Stimulated activated CD8-positive, alpha-beta memory T cell treated with anti-CD3 and anti-CD28 coated beads, Interleukin-12 subunit alpha, Interleukin-12 subunit beta, amount 100 ng/mL, for 24 hours (primary cell): ENCODE data around the gene ZFP3.
A peak's percentile ranks its signal among the peaks of the same experiment; 100 is the strongest.
"Not testable (repeated sequence)": the region's sequence is repeated elsewhere in the genome, so short reads cannot be mapped to it uniquely, and the experiment has no call there.

Source experiments
- DNase-seq: peaks from one replicate; pipeline ENCODE4 v3.0.0-alpha.2; 2020; ENCODE audit errors: extremely low read depth

The ZFP3 gene

DNA sequence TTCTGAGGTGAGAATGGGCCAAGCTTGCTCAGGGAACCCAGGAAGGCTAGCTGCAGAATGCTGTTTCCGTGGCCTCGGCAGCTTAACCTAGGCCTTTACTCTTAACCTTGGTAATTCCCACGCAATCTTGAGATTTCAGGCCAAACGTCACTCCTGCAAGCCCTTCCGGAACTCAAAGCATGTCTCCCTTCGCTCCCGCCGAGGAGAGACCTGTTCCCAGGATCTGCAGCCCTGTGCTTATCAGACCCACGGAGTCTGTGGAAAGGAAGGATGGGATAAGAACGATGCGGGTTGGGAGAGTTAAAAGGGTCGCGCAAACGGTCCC is 524 bp upstream of the ZFP3 start:
- DNase-seq, result no peak

DNA sequence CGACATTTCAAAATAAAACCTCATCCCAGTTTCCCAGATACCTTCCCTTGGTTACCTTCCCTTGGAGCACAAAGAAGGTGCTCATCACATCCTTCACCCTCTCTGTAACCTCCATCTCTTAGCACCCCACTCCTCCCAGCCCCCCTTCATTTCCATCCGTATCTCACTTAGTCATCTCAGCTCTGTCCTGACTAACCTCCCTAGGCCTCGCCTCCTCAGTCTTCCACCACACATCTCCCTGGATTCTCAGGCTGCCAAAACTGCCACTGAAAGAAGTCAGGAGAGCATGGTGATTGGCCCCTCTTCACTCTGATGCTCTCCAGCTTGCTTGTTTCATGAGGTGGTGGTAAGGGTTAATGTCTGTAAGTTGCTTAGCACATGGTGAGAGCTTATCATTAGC is 2.3 kb downstream of the ZFP3 start:
- DNase-seq, result no peak

- DNase-seq, result no peak
Observed at GRCh38 chr17:5092218-5093010, 14.1 kb downstream of the ZFP3 start.

DNA sequence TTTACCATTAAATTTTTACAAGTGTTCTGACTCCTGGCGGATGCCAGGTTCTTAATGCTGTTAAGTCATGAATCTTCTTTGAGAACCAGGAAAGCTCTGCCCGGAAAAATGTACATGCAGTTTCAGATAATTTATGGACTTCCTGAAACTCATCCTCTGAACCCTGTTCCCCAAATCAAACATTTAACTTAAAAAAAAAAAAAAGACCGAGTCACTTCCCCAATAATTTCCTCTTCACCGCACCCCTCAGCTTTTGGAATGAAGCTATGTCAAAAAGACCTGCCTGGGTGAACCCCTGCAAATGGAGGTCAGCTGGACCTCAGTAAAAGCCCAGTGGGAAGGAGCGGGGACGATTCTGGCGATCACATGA is 18.4 kb downstream of the ZFP3 start:
- no peak for DNase-seq

GRCh38 chr17:5097101-5097834 is 19.0 kb downstream of the ZFP3 start:
- DNase-seq, result peak; percentile 15

- no peak for DNase-seq
Observed at GRCh38 chr17:5099271-5099670, 21.0 kb downstream of the ZFP3 start.

DNA sequence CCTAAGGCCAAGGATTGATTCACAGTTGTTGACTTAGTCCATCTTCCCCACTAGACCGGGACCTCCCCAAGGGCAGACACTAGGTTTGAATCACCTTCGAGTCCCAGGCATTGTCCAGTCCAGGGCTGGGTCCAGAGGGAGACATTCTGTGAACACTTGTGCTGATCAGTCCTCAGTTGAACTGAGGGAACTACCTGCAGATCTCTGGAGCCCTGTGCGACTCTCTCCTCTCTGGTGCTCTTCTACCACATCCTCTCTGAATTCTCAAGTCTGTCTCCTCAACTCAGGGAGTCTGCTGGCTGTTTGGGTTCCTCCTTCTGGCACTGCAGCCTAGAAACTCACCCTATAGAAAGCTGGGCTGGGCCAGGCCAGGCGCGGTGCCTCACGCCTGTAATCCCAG is 22.6 kb downstream of the ZFP3 start:
- DNase-seq, result no peak

DNA sequence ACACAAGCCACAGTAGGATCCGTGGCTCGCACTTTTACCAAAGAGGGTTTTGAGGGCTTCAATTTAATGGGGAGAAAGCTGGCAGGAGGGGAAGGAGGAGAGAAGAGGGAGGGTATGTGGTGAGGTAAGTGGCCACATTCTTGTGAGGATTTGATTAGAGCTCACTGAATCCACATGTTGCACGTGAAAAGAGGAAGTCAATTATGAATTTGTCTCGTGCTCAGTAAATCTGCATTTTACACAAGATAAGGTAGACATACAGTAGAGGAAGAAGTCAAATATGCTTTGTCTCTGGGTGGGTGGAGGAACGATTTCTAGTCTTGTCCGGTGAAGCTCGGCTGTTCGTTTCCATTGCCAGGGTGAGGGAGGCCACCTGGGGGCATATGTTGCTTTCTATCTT is 32.5 kb downstream of the ZFP3 start:
- DNase-seq, result no peak

- DNase-seq, result peak; percentile 82
Observed at GRCh38 chr17:5111402-5112204, 33.3 kb downstream of the ZFP3 start, which contains the start of gene ZNF232. ZNF232 (minus strand) TSS chr17:5111878; CDS start chr17:5111822, 56 bp downstream.

DNA sequence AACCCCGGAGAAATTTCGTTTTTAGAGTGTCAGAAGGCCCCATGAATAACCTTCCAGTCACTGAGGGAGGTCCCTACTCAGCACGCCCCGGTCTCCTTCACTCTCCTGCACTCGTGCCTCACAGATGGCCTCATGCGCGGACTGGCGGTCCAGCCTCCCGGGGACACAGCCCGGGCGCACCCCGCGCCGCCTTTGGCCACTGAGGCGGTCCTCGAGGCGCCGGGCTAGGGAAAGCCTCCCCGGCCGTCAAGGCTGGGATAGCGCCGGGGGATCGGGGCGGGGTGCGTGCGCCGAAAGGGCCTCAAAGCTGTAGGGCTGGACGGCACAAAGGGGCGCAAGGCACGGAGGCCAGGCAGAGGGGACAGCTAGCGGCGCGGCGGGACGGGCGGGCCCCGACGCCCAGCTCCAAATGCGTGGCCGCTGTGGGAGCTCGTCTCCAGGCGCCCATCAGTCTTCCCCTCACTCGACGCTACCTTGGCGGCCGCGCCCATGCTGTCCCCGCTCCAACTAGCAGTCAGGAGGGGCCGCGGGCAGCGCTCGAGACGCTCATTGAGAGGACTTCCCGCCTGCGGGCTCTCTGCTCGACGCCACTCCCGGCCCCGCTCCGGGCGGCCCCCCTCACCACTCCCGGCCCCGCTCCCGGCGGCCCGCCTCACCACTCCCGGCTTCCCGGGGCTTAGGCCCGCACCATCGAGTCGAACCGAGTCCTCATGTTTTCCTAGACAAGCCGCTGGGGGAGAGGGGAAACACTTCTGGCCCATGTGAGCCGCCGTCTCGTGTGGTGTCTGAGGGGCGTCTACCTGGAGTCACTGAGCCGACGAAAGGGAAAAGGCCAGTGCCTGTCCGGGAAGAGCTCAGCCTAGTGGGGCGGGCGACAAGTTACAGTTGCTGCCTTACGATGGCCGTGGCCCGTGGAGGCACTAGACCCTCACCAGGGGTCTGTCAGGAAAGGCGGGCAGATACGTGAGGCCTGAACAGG is 37.7 kb downstream of the ZFP3 start, which contains the start of gene USP6:
TSS of gene USP6 (plus strand) at position 360 of the 979 bp plus-strand sequence. CDS start 14,336 bp downstream, outside the sequence.
- no peak for DNase-seq

- no peak for DNase-seq
Observed at GRCh38 chr17:5118219-5118618, 40.0 kb downstream of the ZFP3 start.

- no peak for DNase-seq
Observed at GRCh38 chr17:5120036-5120435, 41.8 kb downstream of the ZFP3 start.

GRCh38 chr17:5120436-5121185 is 42.3 kb downstream of the ZFP3 start:
- not testable (repeated sequence) for DNase-seq

GRCh38 chr17:5121186-5121841 is 43.0 kb downstream of the ZFP3 start:
- no peak for DNase-seq

GRCh38 chr17:5122056-5122455 is 43.8 kb downstream of the ZFP3 start:
- DNase-seq, result not testable (repeated sequence)

GRCh38 chr17:5122586-5123342 is 44.5 kb downstream of the ZFP3 start:
- DNase-seq, result no peak

DNA sequence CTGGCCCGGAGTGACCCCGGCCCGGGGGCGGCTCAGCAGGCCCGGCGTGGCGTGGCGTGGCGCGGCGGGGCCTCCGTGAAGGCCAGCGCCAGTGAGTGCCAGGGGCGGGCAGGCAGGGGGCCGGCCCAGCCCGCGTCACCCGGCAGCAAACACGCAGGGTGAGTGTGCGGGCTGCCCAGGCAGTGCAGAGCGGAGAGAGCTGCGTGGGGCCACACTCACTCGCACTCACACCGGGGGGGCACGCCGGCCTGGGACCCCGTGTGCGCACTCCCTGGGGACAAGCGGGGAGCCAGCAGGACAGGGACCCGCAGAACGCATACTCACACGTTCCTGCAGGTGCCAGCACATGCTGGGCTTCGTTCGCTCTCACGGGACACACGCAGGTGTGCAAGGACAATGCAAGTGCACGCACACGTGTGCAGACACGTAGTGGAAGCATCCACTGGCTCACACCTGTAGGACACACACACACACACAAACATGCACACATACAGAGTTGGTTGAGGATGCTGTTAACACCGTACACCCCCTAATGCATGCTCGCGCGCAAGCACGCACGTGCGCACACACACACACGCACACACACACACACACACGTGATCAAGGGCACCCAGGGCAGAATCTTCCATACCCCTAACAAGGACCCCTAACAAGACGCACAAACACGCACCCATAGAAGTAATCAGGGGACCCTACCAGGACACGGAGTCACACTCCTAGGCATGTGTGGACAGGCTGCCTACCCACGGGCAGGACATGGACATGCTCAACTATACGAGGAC is 45.3 kb downstream of the ZFP3 start:
- no peak for DNase-seq

GRCh38 chr17:5124125-5124760 is 46.0 kb downstream of the ZFP3 start:
- not testable (repeated sequence) for DNase-seq
